ENCODE measurements around the gene ZEB2.

The ZEB2 gene

GRCh38 chr2:144372410-144373080 lies 147.4 kb downstream of the ZEB2 start:
- no peak for TF ChIP-seq CTCF (IDR thresholded peaks at IDR 0.05)

DNA sequence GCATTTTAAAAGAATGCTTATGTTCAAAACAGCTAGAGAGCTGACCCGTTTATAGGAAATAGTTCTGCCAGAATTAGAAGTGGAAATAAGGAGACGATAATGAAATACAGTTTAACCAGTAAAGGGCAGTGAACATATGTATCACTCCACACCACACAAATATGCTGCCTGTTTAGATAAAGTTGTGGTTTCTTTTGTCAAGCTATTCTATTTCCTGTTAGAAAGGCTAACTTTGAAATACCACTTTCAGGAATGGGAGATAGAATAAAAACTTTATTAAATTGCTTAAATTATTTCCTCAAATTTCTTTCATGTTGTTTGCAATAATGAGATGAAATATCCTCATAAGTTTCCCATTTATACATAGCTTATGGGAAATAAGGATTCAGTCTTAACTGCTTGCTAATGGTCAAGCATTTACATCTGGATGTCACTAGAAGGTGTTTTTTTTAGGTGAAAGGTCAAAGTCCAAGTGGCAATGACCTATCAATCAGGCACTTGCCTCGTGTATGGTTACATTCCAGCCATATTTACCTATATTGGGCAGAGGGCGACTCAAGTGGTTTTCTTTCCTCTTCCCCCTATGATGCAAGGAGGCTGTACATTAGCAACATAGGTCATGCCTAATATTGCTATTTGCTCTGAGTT lies 148.9 kb downstream of the ZEB2 start:
- no peak for TF ChIP-seq CTCF (IDR thresholded peaks at IDR 0.05)

GRCh38 chr2:144369416-144369815 lies 150.5 kb downstream of the ZEB2 start:
- TF ChIP-seq CTCF (IDR thresholded peaks at IDR 0.05) = no peak

- TF ChIP-seq CTCF (IDR thresholded peaks at IDR 0.05) = no peak
Observed at GRCh38 chr2:144366825-144367429, 153.0 kb downstream of the ZEB2 start.

GRCh38 chr2:144364944-144365738 lies 154.8 kb downstream of the ZEB2 start:
- no peak for TF ChIP-seq CTCF (IDR thresholded peaks at IDR 0.05)

- TF ChIP-seq CTCF (IDR thresholded peaks at IDR 0.05) = no peak
Observed at GRCh38 chr2:144362401-144362800, 157.5 kb downstream of the ZEB2 start.

DNA sequence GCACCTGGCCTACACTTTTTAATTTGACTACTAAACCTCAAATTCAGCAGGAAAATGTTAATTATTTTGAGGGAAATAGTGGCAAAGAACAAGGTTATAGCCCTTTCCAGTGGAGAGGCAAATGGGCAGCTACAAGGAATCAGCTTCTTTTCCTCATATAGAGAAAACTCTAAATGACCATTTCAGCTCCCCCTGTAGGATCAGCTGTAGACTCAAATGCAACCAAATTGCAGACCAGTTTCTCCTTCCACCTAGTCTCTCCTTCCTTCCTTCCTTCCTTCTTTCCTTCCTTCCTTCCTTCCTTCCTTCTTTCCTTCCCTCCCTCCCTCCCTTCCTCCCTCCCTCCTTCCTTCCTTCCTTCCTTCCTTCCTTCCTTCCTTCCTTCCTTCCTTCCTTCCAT lies 158.2 kb downstream of the ZEB2 start:
- TF ChIP-seq CTCF (IDR thresholded peaks at IDR 0.05) = no peak

Measured in LNCAP (cell line).